Endothelial cell of umbilical vein (primary cell): ENCODE measurements around the gene TTLL10. TPM values are rescaled to one million over a fixed set of nuclear protein-coding genes. Genes with fewer than 3 reads are reported as not detected.

Experiments
- BruUV-seq: library from RNA; stranded (reverse); fragments of 400-500 nt; replicated peaks from 2 replicates; lab custom pipeline; 2021; lab: Mats Ljungman, UMichigan
- CTCF ChIA-PET: fragments of 300-600, 350-600 bp; sonication (Branson Sonifier 250); formaldehyde crosslinking; loops from one replicate; lab custom pipeline; 2021; ENCODE audit warnings: antibody characterized with exemption, inconsistent platforms; lab: Charles Lee
- POLR2A ChIA-PET: fragments of 300-600, 350-600 bp; sonication (Branson Sonifier 250); formaldehyde crosslinking; loops from one replicate; lab custom pipeline; 2021; ENCODE audit warnings: antibody characterized with exemption, inconsistent platforms; lab: Charles Lee
- DNase-seq: peaks from one replicate; pipeline ENCODE4 v3.0.0-alpha.2; 2011; ENCODE audit warnings: low read depth, low spot score
- FAIRE-seq: peaks from 2 replicates; lab custom pipeline; 2011; peaks lifted over from hg19 to GRCh38; lab: Jason Lieb, UNC
- H2AFZ ChIP-seq: 2 replicates; pipeline ENCODE4 v1.6.0; 2012; ENCODE audit warnings: low read depth, low read length, control low read depth, inconsistent platforms
- H3K27ac ChIP-seq: 2 replicates; pipeline ENCODE4 v1.5.1; 2011; ENCODE audit warnings: low read depth, mild to moderate bottlenecking, control low read depth, low read length, moderate library complexity; ENCODE audit not compliant: insufficient read depth
- H3K27me3 ChIP-seq, 2 experiments: 2 replicates each; pipeline versions ENCODE4 v1.6.0 to v1.6.1; 2011; ENCODE audit warnings: low read length in 2 of 2, mixed read lengths in 1 of 2; ENCODE audit not compliant: control insufficient read depth in 2 of 2, insufficient read depth in 2 of 2
- H3K36me3 ChIP-seq, 2 experiments: 2 replicates in 1 of 2; 3 replicates in 1 of 2; pipeline ENCODE4 v1.5.1; 2011; ENCODE audit warnings: low read length in 2 of 2, mild to moderate bottlenecking in 1 of 2, moderate library complexity in 1 of 2; ENCODE audit not compliant: control insufficient read depth in 2 of 2, insufficient read depth in 2 of 2; ENCODE audit errors: extremely low read depth in 1 of 2
- H3K4me1 ChIP-seq: 3 replicates; pipeline ENCODE4 v1.5.1; 2011; ENCODE audit warnings: mild to moderate bottlenecking, low read length; ENCODE audit not compliant: control insufficient read depth, insufficient read depth; ENCODE audit errors: extremely low read depth
- H3K4me2 ChIP-seq: 2 replicates; pipeline ENCODE4 v1.6.1; 2011; ENCODE audit warnings: low read length, control low read depth, mixed read lengths; ENCODE audit not compliant: insufficient read depth
- H3K4me3 ChIP-seq, 3 experiments: fragments of 200-600 bp in 1 of 3; sonication (generic), shearing (Covaris generic) in 1 of 3; replicated peaks in 1 of 3; 2 replicates each; pipeline ENCODE4 v1.5.1; 2011 to 2016; ENCODE audit warnings: control low read depth in 3 of 3, low read length in 3 of 3, mild to moderate bottlenecking in 2 of 3, inconsistent platforms in 1 of 3, low read depth in 1 of 3, moderate library complexity in 1 of 3; ENCODE audit not compliant: insufficient read depth in 1 of 3
- H3K79me2 ChIP-seq: 2 replicates; pipeline ENCODE4 v1.6.0; 2012; ENCODE audit warnings: low read length, inconsistent platforms; ENCODE audit not compliant: control insufficient read depth, insufficient read depth
- H3K9ac ChIP-seq: replicated peaks from 2 replicates; pipeline ENCODE3; 2011; ENCODE audit warnings: low read length, control low read depth; ENCODE audit not compliant: insufficient read depth; ENCODE audit errors: extremely low read depth
- H3K9me1 ChIP-seq: replicated peaks from 3 replicates; pipeline ENCODE4 v1.6.0; 2011; ENCODE audit warnings: mild to moderate bottlenecking, low read length; ENCODE audit not compliant: control insufficient read depth, insufficient read depth; ENCODE audit errors: extremely low read depth
- H3K9me3 ChIP-seq: replicated peaks from 2 replicates; pipeline ENCODE4 v1.5.1; 2012; ENCODE audit warnings: low read length, inconsistent platforms; ENCODE audit not compliant: control insufficient read depth, insufficient read depth
- H4K20me1 ChIP-seq: replicated peaks from 2 replicates; pipeline ENCODE3; 2011; ENCODE audit warnings: mild to moderate bottlenecking, low read length; ENCODE audit not compliant: control insufficient read depth, insufficient read depth; ENCODE audit errors: extremely low read depth
- EZH2 ChIP-seq: IDR thresholded peaks from 2 replicates; pipeline ENCODE4 v1.6.1; 2012; ENCODE audit warnings: borderline replicate concordance, low read depth, mild to moderate bottlenecking, moderate library complexity, low read length, inconsistent platforms; ENCODE audit not compliant: severe bottlenecking
- FOS ChIP-seq: IDR thresholded peaks from 2 replicates; pipeline ENCODE4 v1.6.1; 2011; ENCODE audit warnings: mild to moderate bottlenecking, low read length, moderate library complexity, borderline replicate concordance; ENCODE audit not compliant: insufficient read depth
- GATA2 ChIP-seq: IDR thresholded peaks from 2 replicates; pipeline ENCODE4 v1.7.0; 2011; ENCODE audit warnings: low read depth, mild to moderate bottlenecking, moderate library complexity, mixed read lengths, low read length; ENCODE audit not compliant: insufficient read length, insufficient read depth
- JUN ChIP-seq: IDR thresholded peaks from 2 replicates; pipeline ENCODE4 v1.6.1; 2011; ENCODE audit warnings: borderline replicate concordance, low read depth; ENCODE audit not compliant: insufficient read length, insufficient read depth
- POLR2A ChIP-seq: IDR thresholded peaks from 2 replicates; pipeline ENCODE4 v1.6.1; 2012; ENCODE audit warnings: low read depth, mild to moderate bottlenecking, control low read depth, low read length
- POLR2AphosphoS5 ChIP-seq: IDR thresholded peaks from 2 replicates; pipeline ENCODE4 v1.6.1; 2012; ENCODE audit warnings: low read depth, mild to moderate bottlenecking, control low read depth, low read length, moderate library complexity; ENCODE audit not compliant: insufficient read depth
- dilution Hi-C: fragments of 300-500 bp; cut with MboI; formaldehyde crosslinking; loops from one replicate; pipeline ENCODE4 v1.15.0; 2019; ENCODE audit warnings: low sequenced_read_pairs; ENCODE audit not compliant: extremely low pct_ligation_motif_present
- intact Hi-C: fragments of 100-400 bp; cut with micrococcal nuclease; formaldehyde crosslinking; loops from one replicate; pipeline ENCODE4 v1.10.0; 2022
- polyA plus RNA-seq, 4 experiments: library from polyadenylated mRNA; depleted of rRNA in 3 of 4; stranded (reverse) in 3 of 4; unstranded in 1 of 4; fragments of >200 nt; gene quantifications; 2 replicates each; pipeline versions ENCODE4 v1.2.1 to v1.2.3, GENCODE V29; 2011 to 2012; ENCODE audit warnings: missing spikeins in 1 of 4
- total RNA-seq: library from RNA; stranded (reverse); gene quantifications from 2 replicates; pipeline ENCODE4 v1.2.3, GENCODE V29; 2021
- TF ChIP-seq, protein P1 (sequence below): IDR thresholded peaks from 2 replicates; pipeline ENCODE4 v1.6.1; 2011; ENCODE audit not compliant: insufficient read depth, insufficient read length
- TF ChIP-seq, protein P2 (sequence below), 2 donors: IDR thresholded peaks; 1 replicate in 1 of 2; 2 replicates in 1 of 2; pipeline ENCODE4 v1.5.1; 2011; ENCODE audit warnings: low read length in 2 of 2, mild to moderate bottlenecking in 2 of 2, moderate library complexity in 2 of 2, control low read depth in 1 of 2, inconsistent platforms in 1 of 2, low read depth in 1 of 2; ENCODE audit not compliant: insufficient read depth in 1 of 2; ENCODE audit errors: extremely low read depth in 1 of 2

Gene TTLL10
- total and polyA plus RNA-seq, 2 donors (not counting 3 experiments of a cell fraction or from before 2014, with no cell fraction given) = not detected

DNA sequence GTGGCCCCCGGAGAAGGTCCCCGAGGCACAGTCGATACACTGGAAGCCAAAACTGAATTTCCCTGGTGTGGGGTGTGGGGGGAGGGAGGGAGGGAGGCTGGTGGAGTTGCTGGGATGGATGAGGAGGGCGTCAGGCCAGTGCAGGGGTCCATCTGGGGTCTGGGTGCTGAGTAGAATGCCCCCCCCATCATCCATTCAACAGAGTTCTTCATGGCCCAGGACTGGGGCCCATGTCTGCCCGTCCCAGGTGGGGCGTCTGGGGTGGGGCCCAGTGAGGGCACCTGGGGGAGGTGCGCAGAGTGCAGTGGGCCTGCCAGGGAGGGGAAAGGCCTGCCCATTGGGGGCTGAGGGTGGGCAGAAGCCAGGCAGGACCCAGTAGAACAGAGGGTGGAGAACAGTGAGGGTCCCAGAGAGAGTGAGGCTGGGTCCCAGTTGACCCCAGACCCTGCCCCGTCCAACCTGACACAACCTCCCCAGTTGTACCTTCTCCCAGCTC is 30.8 kb downstream of the TTLL10 start:
- ChIA-PET POLR2A (interaction anchor here (0.6 kb wide), 1 partner anchor 69 kb away, joined by 3 read pairs; the partner anchor contains the start of gene UBE2J2), CTCF (no interaction called here)
- Histone ChIP-seq H3K27me3 (peaks cover 5 to 15% of the 10 kb centered on the region in 2 experiments), H4K20me1 (no peaks in the 10 kb centered on the region), H3K27ac (no peak overlapping the region), H3K4me2 (no peak overlapping the region), H3K4me3 (no peak overlapping the region), H3K4me1 (no peaks in the 10 kb centered on the region), H2AFZ (no peak overlapping the region), H3K9me1 (no peaks in the 10 kb centered on the region), H3K9ac (no peak overlapping the region), H3K36me3 (no peaks in the 10 kb centered on the region), H3K9me3 (no peaks in the 10 kb centered on the region), H3K79me2 (no peaks in the 10 kb centered on the region)
- intact Hi-C loops = no loop called here
- dilution Hi-C loops = no loop called here
- TF ChIP-seq GATA2 (no peak), JUN (no peak), POLR2AphosphoS5 (no peak), EZH2 (no peak), FOS (no peak)
- FAIRE-seq (no peak), DNase-seq (no peak)
- no TSS peak for BruUV-seq

DNA sequence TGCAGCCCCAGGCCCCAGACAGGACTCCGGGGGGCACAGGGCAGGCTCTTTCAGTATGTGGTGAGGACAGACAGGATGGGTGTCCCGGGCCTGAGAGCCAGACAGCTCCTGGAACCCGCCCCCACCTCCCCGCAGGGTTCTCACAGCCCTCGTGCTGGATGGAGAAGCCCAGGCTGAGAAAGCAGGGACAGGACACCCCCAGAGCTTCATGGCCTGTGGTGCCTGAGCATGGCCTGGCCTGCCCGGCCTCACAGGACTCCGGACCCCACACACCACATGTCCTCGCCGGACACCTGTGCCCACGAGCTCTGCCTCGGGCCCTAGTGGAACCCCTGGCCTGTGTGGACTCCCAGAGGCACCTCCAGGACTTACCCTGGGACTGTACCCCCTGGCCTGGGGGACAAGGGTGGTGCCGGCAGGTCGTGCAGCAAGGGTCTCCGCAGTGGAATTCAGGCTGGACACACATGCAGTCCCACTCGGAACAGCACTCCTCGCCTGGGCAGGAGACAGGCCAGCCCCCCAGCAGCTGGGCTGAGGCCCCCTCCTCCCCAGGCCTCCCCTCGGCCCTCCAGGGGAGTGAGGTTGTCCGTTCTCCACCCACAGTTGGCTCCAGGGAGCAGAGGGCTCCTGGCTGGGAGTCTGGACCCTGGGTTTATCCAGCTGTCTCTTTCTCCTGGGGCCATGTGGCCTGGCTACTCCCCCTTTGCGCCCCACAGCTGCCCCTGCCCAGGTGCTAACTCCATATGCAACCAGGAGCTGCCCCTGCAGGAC is 31.5 kb downstream of the TTLL10 start:
- Histone ChIP-seq H3K4me1 (no peaks in the 10 kb centered on the region), H3K9me3 (no peaks in the 10 kb centered on the region), H4K20me1 (no peaks in the 10 kb centered on the region), H3K79me2 (no peaks in the 10 kb centered on the region), H3K9me1 (no peaks in the 10 kb centered on the region), H3K4me2 (no peak overlapping the region), H3K27ac (no peak overlapping the region), H2AFZ (no peak overlapping the region), H3K4me3 (no peak overlapping the region), H3K27me3 (peaks cover 5 to 15% of the 10 kb centered on the region in 2 experiments), H3K9ac (no peak overlapping the region), H3K36me3 (no peaks in the 10 kb centered on the region)
- no TSS peak for BruUV-seq
- TF ChIP-seq, protein P1, sequence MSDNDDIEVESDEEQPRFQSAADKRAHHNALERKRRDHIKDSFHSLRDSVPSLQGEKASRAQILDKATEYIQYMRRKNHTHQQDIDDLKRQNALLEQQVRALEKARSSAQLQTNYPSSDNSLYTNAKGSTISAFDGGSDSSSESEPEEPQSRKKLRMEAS = no peak
- TF ChIP-seq JUN = no peak
- TF ChIP-seq POLR2A = no peak
- TF ChIP-seq EZH2 = no peak
- TF ChIP-seq, protein P2, sequence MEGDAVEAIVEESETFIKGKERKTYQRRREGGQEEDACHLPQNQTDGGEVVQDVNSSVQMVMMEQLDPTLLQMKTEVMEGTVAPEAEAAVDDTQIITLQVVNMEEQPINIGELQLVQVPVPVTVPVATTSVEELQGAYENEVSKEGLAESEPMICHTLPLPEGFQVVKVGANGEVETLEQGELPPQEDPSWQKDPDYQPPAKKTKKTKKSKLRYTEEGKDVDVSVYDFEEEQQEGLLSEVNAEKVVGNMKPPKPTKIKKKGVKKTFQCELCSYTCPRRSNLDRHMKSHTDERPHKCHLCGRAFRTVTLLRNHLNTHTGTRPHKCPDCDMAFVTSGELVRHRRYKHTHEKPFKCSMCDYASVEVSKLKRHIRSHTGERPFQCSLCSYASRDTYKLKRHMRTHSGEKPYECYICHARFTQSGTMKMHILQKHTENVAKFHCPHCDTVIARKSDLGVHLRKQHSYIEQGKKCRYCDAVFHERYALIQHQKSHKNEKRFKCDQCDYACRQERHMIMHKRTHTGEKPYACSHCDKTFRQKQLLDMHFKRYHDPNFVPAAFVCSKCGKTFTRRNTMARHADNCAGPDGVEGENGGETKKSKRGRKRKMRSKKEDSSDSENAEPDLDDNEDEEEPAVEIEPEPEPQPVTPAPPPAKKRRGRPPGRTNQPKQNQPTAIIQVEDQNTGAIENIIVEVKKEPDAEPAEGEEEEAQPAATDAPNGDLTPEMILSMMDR (IDR thresholded peaks at IDR 0.05; ENCODE audit: extremely low read depth in 1 of 2, insufficient read depth in 1 of 2, low read depth in 1 of 2, low read length in 2 of 2) = no peak
- DNase-seq (no peak), FAIRE-seq (no peak)
- dilution Hi-C loops (no loop called here), intact Hi-C loops (no loop called here)
- CTCF ChIA-PET = no interaction called here
- POLR2A ChIA-PET = interaction anchor here (0.6 kb wide), 1 partner anchor 68 kb away, joined by 3 read pairs; the partner anchor contains the start of gene UBE2J2
